K562 (cell line): ENCODE results near the gene KBTBD4. TPM values are rescaled to one million over a fixed set of nuclear protein-coding genes. Genes with fewer than 3 reads are reported as not detected.

Source experiments
- ATAC-seq: fragments of 200-7000 bp; cut with Tn5 transposase; 3 replicates; pipeline ENCODE4 v1.9.1; 2020; ENCODE audit warnings: moderate library complexity
- BruUV-seq: library from RNA; stranded (reverse); fragments of 400-500 nt; replicated peaks from 2 replicates; lab custom pipeline; 2021; lab: Mats Ljungman, UMichigan
- CTCF ChIA-PET: fragments of 300-600 bp; formaldehyde crosslinking; extraction: SDS; loops from one replicate; lab custom pipeline; 2021; ENCODE audit warnings: low intra/inter-chr PET ratio; lab: Yijun Ruan, JAX
- POLR2A ChIA-PET: fragments of 300-600, 350-650 bp; sonication (Branson Sonifier 250); formaldehyde crosslinking; extraction: SDS; loops from one replicate; lab custom pipeline; 2021; ENCODE audit warnings: antibody characterized with exemption, inconsistent platforms; lab: Yijun Ruan, JAX
- DNase-seq, 4 experiments: peaks; one replicate each; pipeline versions ENCODE4 v3.0.0 to v3.0.0-alpha.2; 2011 to 2018; ENCODE audit warnings: low spot score in 3 of 4, mixed read lengths in 3 of 4; ENCODE audit errors: extremely low read depth in 1 of 4
- FAIRE-seq: peaks from 2 replicates; lab custom pipeline; 2011; peaks lifted over from hg19 to GRCh38; lab: Jason Lieb, UNC
- H2AFZ ChIP-seq: 2 replicates; pipeline ENCODE4 v1.6.0; 2011; ENCODE audit warnings: low read depth, low read length, control low read depth, inconsistent platforms
- H3K27ac ChIP-seq: fragments of 200-600 bp; 3 replicates; pipeline ENCODE4 v1.8.0; 2011; ENCODE audit warnings: low read depth, mild to moderate bottlenecking, control low read depth, inconsistent platforms, low read length, moderate library complexity, mixed read lengths; ENCODE audit errors: extremely low read depth
- H3K27me3 ChIP-seq, 2 experiments: fragments of 300-600 bp in 1 of 2; 2 replicates in 1 of 2; 3 replicates in 1 of 2; pipeline versions ENCODE4 v1.6.0 to v1.8.0; 2011; ENCODE audit warnings: inconsistent platforms in 2 of 2, low read length in 2 of 2, mild to moderate bottlenecking in 1 of 2, mixed read lengths in 1 of 2, moderate library complexity in 1 of 2; ENCODE audit not compliant: control insufficient read depth in 2 of 2, insufficient read depth in 2 of 2
- H3K36me3 ChIP-seq: fragments of 300-600 bp; 3 replicates; pipeline ENCODE4 v1.8.0; 2011; ENCODE audit warnings: mild to moderate bottlenecking, low read length, inconsistent platforms; ENCODE audit not compliant: control insufficient read depth, insufficient read depth
- H3K4me1 ChIP-seq, 2 experiments: fragments of 200-600 bp in 1 of 2; replicated peaks in 1 of 2; 2 replicates in 1 of 2; 3 replicates in 1 of 2; pipeline versions ENCODE4 v1.5.1 to v1.8.0; 2011; ENCODE audit warnings: inconsistent platforms in 2 of 2, low read length in 2 of 2, mild to moderate bottlenecking in 1 of 2, mixed read lengths in 1 of 2, moderate library complexity in 1 of 2; ENCODE audit not compliant: control insufficient read depth in 2 of 2, insufficient read depth in 2 of 2
- H3K4me2 ChIP-seq: 2 replicates; pipeline ENCODE4 v1.6.1; 2011; ENCODE audit warnings: low read length, control low read depth, inconsistent platforms, mixed read lengths; ENCODE audit not compliant: insufficient read depth
- H3K4me3 ChIP-seq: fragments of 200-600 bp; sonication (generic), shearing (Covaris generic); 2 replicates; pipeline ENCODE4 v1.5.1; 2016; ENCODE audit warnings: control low read depth, inconsistent platforms
- H3K79me2 ChIP-seq: fragments of 200-600 bp; 3 replicates; pipeline ENCODE4 v1.8.0; 2011; ENCODE audit warnings: low read length, inconsistent platforms; ENCODE audit not compliant: control insufficient read depth, insufficient read depth
- H3K9ac ChIP-seq, 2 experiments: 2 replicates each; pipeline versions ENCODE4 v1.6.0 to v1.6.1; 2011; ENCODE audit warnings: low read depth in 2 of 2, low read length in 2 of 2, control low read depth in 1 of 2, inconsistent platforms in 1 of 2, mild to moderate bottlenecking in 1 of 2, mixed read lengths in 1 of 2; ENCODE audit not compliant: insufficient read depth in 1 of 2
- H3K9me1 ChIP-seq: one replicate; pipeline ENCODE4 v1.6.0; 2011; ENCODE audit warnings: inconsistent platforms, mild to moderate bottlenecking, low read length, moderate library complexity; ENCODE audit not compliant: control insufficient read depth, insufficient read depth
- H3K9me3 ChIP-seq: replicated peaks from 2 replicates; pipeline ENCODE4 v1.5.1; 2011; ENCODE audit warnings: low read depth, low read length, inconsistent platforms; ENCODE audit not compliant: control insufficient read depth, insufficient read depth
- H4K20me1 ChIP-seq: replicated peaks from 2 replicates; pipeline ENCODE4 v1.6.1; 2011; ENCODE audit warnings: low read length, inconsistent platforms, mixed read lengths; ENCODE audit not compliant: control insufficient read depth, insufficient read depth
- CHAMP1 ChIP-seq: fragments of 450-650 bp; IDR thresholded peaks from 2 replicates; pipeline ENCODE4 v1.6.1; 2016; ENCODE audit warnings: mild to moderate bottlenecking
- CREB3 ChIP-seq: fragments of 450-650 bp; conservative IDR thresholded peaks from 2 replicates; pipeline ENCODE4 v1.6.1; 2016; ENCODE audit warnings: missing genetic modification characterization, low read depth, mild to moderate bottlenecking, missing compliant biosample characterization, moderate library complexity
- FOXJ2 ChIP-seq: fragments of 200-800 bp; sonication (Bioruptor generic); IDR thresholded peaks from 2 replicates; pipeline ENCODE4 v1.6.1; 2016; ENCODE audit warnings: missing genetic modification characterization, missing compliant biosample characterization
- STAG1 ChIP-seq: sonication (generic); formaldehyde crosslinking; IDR thresholded peaks from 2 replicates; pipeline ENCODE4 v1.5.0; 2020; ENCODE audit warnings: missing genetic modification reagents, borderline replicate concordance
- ZFP36 ChIP-seq: fragments of 150-350 bp; IDR thresholded peaks from 2 replicates; pipeline ENCODE4 v1.6.1; 2018; ENCODE audit warnings: low read length, low read depth; ENCODE audit not compliant: partially characterized antibody
- ZNF263 ChIP-seq: sonication (generic); formaldehyde crosslinking; IDR thresholded peaks from 2 replicates; pipeline ENCODE4 v1.8.0; 2022; ENCODE audit warnings: mild to moderate bottlenecking, missing genetic modification reagents, borderline replicate concordance
- ZNF277 ChIP-seq: fragments of 250-450 bp; sonication (Bioruptor Pico); IDR thresholded peaks from 2 replicates; pipeline ENCODE4 v1.8.0; 2022; ENCODE audit warnings: inconsistent platforms, mild to moderate bottlenecking, moderate library complexity, borderline replicate concordance
- ZNF3 ChIP-seq: fragments of 250-450 bp; sonication (Bioruptor Pico); IDR thresholded peaks from 2 replicates; pipeline ENCODE4 v1.5.0; 2021; ENCODE audit warnings: mild to moderate bottlenecking, moderate library complexity
- ZNF347 ChIP-seq: fragments of 450-650 bp; formaldehyde crosslinking; IDR thresholded peaks from 2 replicates; pipeline ENCODE4 v1.4.0; 2020; ENCODE audit warnings: low read depth, mild to moderate bottlenecking, moderate library complexity
- ZNF512 ChIP-seq: IDR thresholded peaks from 2 replicates; pipeline ENCODE4 v1.6.1; 2016; ENCODE audit warnings: missing genetic modification characterization, missing compliant biosample characterization
- WGBS: fragments of 100-300 bp; shearing (Covaris generic); methylation state at CpG from one replicate; pipeline ENCODE4 v1.1.6; 2016; ENCODE audit warnings: low coverage, mixed read lengths; ENCODE audit not compliant: insufficient coverage; ENCODE audit errors: missing lambda C conversion rate; 5-methylcytosine and 5-hydroxymethylcytosine counted together
- in situ Hi-C: fragments of 300-500 bp; cut with MboI; formaldehyde crosslinking; loops from 4 replicates; pipeline ENCODE4 v1.15.0; 2018; ENCODE audit warnings: inconsistent platforms, mixed read lengths
- intact Hi-C: fragments of 100-400 bp; cut with micrococcal nuclease; formaldehyde crosslinking; loops from 2 replicates; pipeline ENCODE4 v1.14.2; 2022
- polyA plus RNA-seq, 8 experiments: library from polyadenylated mRNA; depleted of rRNA in 4 of 8; stranded (reverse) in 5 of 8; unstranded in 3 of 8; fragments of >200 nt; fragmentation: Nextera tagmentation in 2 of 8; fragmentation: Illumina TruSeq in 1 of 8; extraction: Ambion mirVana in 2 of 8; extraction: Trizol in 1 of 8; gene quantifications; 2 replicates each; pipeline versions ENCODE4 v1.2.1 to v1.2.3, GENCODE V29; 2011 to 2014; ENCODE audit warnings: inconsistent platforms in 1 of 8, missing spikeins in 1 of 8
- total RNA-seq, 7 experiments: library from RNA; depleted of rRNA in 6 of 7; stranded (reverse); fragments of >200 nt in 6 of 7; fragmentation: Illumina TruSeq in 2 of 7; extraction: Trizol in 2 of 7; gene quantifications; 2 replicates each; pipeline versions ENCODE4 v1.2.1 to v1.2.3, GENCODE V29; 2011 to 2021; ENCODE audit warnings: low replicate concordance in 1 of 7
- TF ChIP-seq, protein P1 (sequence below): fragments of 250-450 bp; sonication (Bioruptor Pico); IDR thresholded peaks from 2 replicates; pipeline ENCODE4 v1.6.1; 2021; ENCODE audit warnings: mild to moderate bottlenecking

The KBTBD4 gene
- total and polyA plus RNA-seq, 9 of the 15 experiments (the other 6 are each of a cell fraction or from before 2014, with no cell fraction given): 7.0 to 33.9 (median 13.3) TPM

GRCh38 chr11:47571357-47571729 is 7.4 kb downstream of the KBTBD4 start:
- CTCF ChIA-PET: no interaction called here
- H3K4me3 ChIP-seq: no peak overlapping the region
- no peak overlapping the region for H3K9ac ChIP-seq
- no peaks in the 10 kb centered on the region for H3K9me1 ChIP-seq
- peaks cover 29% of the 10 kb centered on the region for H3K79me2 ChIP-seq
- DNase-seq: peak in 1 of 4 experiments; percentile 7
- intact Hi-C loops: no loop called here
- no peak for ATAC-seq
- no peak overlapping the region for H3K27ac ChIP-seq
- 91% methylated on average over 4 of the region's 4 CpGs for WGBS
- H3K4me1 ChIP-seq: peaks cover 0 to 4% of the 10 kb centered on the region in 2 experiments; a peak in 2 of 5 replicates
- BruUV-seq: TSS peak; percentile 1
- no peaks in the 10 kb centered on the region for H4K20me1 ChIP-seq
- H3K27me3 ChIP-seq: no peaks in the 10 kb centered on the region
- FAIRE-seq: no peak
- H3K4me2 ChIP-seq: no peak overlapping the region
- POLR2A ChIA-PET: interaction anchor here (1.0 to 1.1 kb wide), 2 partner anchors 15 to 23 kb away, joined by 3 read pairs; partner anchors contain the start of gene FAM180B
- no peak overlapping the region for H2AFZ ChIP-seq
- peaks cover 70% of the 10 kb centered on the region; the same call in 2 of the 3 replicates for H3K36me3 ChIP-seq
- in situ Hi-C loops: no loop called here
- no peaks in the 10 kb centered on the region for H3K9me3 ChIP-seq
- no peak for TF ChIP-seq FOXJ2
- no peak for TF ChIP-seq ZNF277 (CRISPR knock-in tag)
- TF ChIP-seq CHAMP1: no peak
- TF ChIP-seq CREB3 (tag): no peak
- TF ChIP-seq ZNF3 (CRISPR knock-in tag): no peak
- no peak for TF ChIP-seq ZNF347 (CRISPR knock-in tag)
- no peak for TF ChIP-seq ZFP36
- no peak for TF ChIP-seq STAG1 (CRISPR knock-in tag)
- TF ChIP-seq, protein P1, sequence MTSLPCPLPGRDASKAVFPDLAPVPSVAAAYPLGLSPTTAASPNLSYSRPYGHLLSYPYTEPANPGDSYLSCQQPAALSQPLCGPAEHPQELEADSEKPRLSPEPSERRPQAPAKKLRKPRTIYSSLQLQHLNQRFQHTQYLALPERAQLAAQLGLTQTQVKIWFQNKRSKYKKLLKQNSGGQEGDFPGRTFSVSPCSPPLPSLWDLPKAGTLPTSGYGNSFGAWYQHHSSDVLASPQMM: no peak
- TF ChIP-seq ZNF263 (CRISPR knock-in tag): no peak
- TF ChIP-seq ZNF512 (tag): no peak
